GM10266 (cell line): Measurements from ENCODE around the gene IZUMO1R.

Experiments
- DNase-seq: peaks from one replicate; pipeline ENCODE4 v3.0.0; 2012; ENCODE audit errors: extremely low spot score
- TF ChIP-seq, protein P1 (sequence below): IDR thresholded peaks from 2 replicates; pipeline ENCODE4 v1.5.1; 2012; ENCODE audit warnings: mild to moderate bottlenecking, low read depth; ENCODE audit not compliant: control insufficient read depth, insufficient read depth; ENCODE audit errors: missing control alignments

Gene IZUMO1R

DNA sequence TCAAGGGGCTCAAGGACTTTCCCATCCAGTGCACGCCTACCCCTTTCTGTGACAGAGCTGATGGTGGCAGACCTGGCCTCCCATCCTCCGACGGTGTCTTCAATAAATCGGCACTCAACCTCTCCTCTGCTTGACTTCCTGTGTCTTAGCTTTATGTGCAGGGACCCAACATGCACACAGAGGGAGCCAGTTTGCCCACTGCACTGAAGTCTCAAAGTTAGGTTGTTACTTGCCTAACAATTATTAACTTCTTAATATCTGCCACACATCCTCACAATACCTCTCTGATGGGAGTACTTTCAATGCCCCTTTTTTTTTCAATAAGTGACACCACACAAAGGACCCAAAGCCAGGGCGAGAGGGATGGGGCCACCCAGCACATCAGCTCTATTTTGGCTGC lies 3.6 kb downstream of the IZUMO1R start:
- TF ChIP-seq, protein P1, sequence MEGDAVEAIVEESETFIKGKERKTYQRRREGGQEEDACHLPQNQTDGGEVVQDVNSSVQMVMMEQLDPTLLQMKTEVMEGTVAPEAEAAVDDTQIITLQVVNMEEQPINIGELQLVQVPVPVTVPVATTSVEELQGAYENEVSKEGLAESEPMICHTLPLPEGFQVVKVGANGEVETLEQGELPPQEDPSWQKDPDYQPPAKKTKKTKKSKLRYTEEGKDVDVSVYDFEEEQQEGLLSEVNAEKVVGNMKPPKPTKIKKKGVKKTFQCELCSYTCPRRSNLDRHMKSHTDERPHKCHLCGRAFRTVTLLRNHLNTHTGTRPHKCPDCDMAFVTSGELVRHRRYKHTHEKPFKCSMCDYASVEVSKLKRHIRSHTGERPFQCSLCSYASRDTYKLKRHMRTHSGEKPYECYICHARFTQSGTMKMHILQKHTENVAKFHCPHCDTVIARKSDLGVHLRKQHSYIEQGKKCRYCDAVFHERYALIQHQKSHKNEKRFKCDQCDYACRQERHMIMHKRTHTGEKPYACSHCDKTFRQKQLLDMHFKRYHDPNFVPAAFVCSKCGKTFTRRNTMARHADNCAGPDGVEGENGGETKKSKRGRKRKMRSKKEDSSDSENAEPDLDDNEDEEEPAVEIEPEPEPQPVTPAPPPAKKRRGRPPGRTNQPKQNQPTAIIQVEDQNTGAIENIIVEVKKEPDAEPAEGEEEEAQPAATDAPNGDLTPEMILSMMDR = no peak
- no peak for DNase-seq

DNA sequence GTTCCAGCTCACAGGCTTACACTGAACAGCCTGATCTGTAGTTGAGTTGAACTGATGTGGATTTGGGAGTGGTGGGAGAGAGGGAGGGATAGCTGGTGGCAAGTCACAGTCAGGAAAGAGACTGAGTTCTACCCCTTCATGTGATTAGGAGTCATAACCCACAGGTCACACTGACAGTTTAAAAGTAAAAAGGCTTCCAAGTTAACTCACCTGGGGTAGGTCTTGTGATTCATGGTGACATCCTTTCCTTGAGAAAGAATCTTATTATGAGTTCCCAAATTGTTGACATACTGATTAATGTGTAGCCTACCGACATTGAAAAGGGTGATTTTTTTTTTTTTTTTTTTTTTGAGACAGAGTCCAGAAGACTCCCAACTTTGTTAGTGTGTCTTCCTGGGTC lies 5.4 kb downstream of the IZUMO1R start:
- TF ChIP-seq, protein P1 = no peak
- DNase-seq = no peak

DNA sequence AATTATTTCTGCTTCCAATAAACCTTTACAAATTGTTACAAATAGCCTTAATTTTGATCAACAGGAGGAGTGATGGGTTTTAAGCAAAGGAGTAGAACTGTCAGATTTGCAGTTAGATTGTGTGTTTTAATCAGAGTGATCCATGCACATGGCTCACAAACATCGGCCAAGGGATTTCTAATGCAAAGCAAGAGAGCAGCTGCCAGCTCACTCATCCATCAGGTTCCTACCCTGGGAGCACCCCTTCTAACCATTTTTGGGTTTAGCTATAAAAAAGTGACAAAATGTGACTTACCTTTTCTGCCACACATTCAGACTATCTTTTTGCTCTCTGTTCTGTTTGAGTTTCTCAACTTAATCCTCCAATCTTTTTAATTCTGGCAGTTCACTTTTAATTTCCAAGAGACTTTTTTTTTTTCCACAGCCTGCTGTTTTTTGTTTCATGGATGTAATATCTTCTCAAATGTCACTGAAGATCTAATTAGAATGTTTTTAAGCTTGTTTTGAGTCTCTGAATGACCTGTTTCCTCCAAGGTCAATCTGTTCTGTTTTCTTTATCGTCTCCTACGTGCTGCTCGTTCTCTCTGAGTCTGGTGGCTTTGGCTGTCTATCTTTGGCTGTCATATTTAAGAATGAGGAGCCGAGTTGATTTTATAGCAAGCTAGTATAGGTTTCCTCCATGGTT lies 6.0 kb downstream of the IZUMO1R start:
- TF ChIP-seq, protein P1 = no peak
- no peak for DNase-seq

DNA sequence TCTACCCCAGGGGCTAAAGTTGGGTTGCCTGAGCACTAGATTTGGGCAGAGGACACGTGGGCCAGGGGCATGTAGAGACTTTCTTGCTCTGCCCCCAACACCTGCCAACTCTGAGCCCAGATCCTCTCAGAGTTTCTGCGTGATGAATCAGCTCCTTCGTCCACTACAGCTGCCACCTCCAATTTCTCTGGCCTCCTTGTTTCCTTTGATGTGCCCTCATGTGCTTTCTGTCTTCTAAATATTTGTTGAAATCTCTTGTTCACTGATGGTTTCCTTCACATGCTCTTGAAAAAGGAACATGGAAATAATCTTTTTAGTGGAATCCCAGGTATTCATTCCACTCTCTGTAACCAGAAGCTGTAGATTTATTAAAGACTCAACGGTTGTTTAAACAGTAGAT lies 8.0 kb downstream of the IZUMO1R start:
- TF ChIP-seq, protein P1 = no peak

DNA sequence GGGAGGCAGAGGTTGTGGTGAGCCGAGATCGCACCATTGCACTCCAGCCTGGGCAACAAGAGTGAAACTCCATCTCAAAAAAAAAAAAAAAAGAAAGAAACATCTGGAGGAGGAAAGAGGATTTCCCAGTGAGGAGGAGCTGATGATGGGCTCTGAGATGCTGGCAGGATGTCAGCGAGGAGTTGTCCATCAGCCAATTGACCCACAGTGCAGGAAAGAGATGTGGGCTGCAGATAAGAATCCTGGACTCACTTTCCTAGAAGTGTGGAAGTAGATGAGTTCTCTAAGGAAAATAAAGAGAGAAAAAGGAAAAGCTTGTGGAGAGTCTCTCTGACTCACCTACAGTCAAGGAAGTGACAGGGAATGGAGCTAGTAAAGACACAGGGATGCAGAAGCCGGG lies 9.7 kb downstream of the IZUMO1R start:
- no peak for DNase-seq
- TF ChIP-seq, protein P1 = no peak

More for the DNA sequence above, 8.0 kb downstream of the IZUMO1R start:
- no peak for DNase-seq

DNA sequence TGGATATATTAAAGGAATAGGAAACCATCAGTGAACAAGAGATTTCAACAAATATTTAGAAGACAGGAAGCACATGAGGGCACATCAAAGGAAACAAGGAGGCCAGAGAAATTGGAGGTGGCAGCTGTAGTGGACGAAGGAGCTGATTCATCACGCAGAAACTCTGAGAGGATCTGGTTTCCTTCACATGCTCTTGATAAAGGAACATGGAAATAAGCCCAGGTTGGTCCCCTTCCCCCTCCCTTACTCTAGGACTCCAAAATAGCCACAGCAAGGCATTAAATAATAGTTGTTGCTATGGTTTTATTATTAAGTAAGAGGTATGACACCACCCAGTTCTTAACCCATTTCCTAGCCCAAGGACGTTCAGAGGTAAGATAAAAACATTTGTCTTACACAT lies 11.3 kb downstream of the IZUMO1R start:
- DNase-seq = no peak
- TF ChIP-seq, protein P1 = no peak

DNA sequence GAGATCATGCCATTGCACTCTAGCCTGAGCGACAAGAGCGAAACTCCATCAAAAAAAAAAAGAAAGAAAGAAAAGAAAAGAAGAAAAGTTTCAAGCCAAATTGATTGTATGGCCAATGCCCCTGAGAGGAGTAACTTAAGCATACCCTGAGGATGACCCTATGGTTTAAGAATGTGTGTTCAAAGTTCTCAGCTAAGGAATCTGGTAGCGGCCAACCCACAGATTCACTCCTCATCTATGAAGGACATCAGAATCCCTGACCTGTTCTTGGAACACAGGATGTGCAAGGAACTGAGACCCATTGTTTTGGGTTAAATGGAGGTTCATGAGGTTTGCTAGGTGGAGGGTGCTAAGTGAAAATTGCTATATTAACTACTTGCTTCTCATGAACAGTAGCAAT lies 18.1 kb downstream of the IZUMO1R start:
- TF ChIP-seq, protein P1 = no peak
- no peak for DNase-seq
